Activated effector memory CD4-positive, alpha-beta T cell treated with Interleukin-2 at 50 U/mL for 16 hours (primary cell): ENCODE data around the gene ENPEP.
"Not testable (repeated sequence)": the region's sequence is repeated elsewhere in the genome, so short reads cannot be mapped to it uniquely, and the experiment has no call there.

ENCODE experiments used
- DNase-seq: peaks from one replicate; pipeline ENCODE4 v3.0.0-alpha.2; 2020

Gene ENPEP, protein sequence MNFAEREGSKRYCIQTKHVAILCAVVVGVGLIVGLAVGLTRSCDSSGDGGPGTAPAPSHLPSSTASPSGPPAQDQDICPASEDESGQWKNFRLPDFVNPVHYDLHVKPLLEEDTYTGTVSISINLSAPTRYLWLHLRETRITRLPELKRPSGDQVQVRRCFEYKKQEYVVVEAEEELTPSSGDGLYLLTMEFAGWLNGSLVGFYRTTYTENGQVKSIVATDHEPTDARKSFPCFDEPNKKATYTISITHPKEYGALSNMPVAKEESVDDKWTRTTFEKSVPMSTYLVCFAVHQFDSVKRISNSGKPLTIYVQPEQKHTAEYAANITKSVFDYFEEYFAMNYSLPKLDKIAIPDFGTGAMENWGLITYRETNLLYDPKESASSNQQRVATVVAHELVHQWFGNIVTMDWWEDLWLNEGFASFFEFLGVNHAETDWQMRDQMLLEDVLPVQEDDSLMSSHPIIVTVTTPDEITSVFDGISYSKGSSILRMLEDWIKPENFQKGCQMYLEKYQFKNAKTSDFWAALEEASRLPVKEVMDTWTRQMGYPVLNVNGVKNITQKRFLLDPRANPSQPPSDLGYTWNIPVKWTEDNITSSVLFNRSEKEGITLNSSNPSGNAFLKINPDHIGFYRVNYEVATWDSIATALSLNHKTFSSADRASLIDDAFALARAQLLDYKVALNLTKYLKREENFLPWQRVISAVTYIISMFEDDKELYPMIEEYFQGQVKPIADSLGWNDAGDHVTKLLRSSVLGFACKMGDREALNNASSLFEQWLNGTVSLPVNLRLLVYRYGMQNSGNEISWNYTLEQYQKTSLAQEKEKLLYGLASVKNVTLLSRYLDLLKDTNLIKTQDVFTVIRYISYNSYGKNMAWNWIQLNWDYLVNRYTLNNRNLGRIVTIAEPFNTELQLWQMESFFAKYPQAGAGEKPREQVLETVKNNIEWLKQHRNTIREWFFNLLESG

GRCh38 chr4:110475881-110476818, at the start of gene ENPEP:
Gene ENPEP, plus strand, starts transcription at chr4:110476155. Its CDS starts 260 bp downstream, at chr4:110476415.
- DNase-seq: no peak

DNA sequence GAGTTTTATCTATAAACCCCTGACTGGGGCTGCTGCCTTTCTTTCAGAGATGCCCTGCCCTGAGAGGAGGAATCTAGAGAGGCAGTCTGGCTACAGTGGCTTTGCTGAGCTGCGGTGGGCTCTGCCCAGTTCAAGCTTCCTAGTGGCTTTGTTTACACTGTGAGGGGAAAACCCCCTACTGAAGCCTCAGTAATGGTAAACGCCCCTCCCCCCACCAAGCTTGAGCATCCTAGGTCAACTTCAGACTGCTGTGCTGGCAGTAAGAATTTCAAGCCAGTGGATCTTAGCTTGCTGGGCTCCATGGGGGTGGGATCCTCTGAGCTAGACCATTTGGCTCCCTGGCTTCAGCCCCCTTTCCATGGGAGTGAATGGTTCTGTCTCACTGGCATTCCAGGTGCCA, 44.1 kb upstream of the ENPEP start:
- not testable (repeated sequence) for DNase-seq

- DNase-seq: not testable (repeated sequence)
Measured at GRCh38 chr4:110437292-110437691, 38.7 kb upstream of the ENPEP start.

- DNase-seq: not testable (repeated sequence)
Measured at GRCh38 chr4:110439209-110439608, 36.7 kb upstream of the ENPEP start.

GRCh38 chr4:110442309-110442708, 33.6 kb upstream of the ENPEP start:
- DNase-seq: no peak

GRCh38 chr4:110442788-110443187, 33.2 kb upstream of the ENPEP start:
- no peak for DNase-seq

DNA sequence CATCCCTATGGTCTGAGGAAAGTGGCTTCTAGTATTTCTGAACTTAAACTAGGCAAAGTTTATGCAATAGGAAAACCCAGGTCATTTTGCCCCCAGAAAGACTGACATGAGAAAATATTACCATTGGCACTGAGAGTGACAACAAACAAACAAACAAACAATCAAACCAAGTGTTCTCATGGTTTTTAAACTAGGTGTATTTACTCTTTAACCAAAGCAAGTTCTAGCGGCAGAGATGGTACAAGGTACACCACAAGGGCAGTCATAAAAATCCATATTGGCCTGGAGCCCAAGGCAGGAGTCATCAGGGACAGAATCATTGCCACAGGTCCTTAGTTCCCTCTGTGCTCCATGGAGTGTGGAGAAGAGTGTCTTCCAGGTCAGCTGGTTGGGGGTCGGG, 26.0 kb upstream of the ENPEP start:
- no peak for DNase-seq

GRCh38 chr4:110452546-110452945, 23.4 kb upstream of the ENPEP start:
- DNase-seq: no peak

DNA sequence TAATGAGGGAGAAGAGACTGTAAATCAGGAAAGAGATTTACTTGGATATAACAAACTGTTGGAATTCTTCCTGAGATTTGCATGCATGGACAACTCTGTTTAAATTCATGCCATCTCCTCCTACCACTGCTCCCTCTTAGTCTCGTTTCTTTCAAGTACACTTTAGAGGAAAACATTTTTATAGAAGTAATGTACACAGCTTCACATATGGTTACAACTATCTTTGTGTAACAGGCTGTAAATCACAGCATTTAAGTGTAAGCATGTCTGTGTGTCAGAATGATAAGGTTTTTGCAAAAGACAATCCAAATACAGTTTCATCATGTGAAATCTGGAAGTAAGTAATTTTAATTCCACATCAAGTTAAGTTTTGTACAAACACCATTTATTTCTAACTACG, 21.5 kb upstream of the ENPEP start:
- no peak for DNase-seq

GRCh38 chr4:110458494-110459266, 17.3 kb upstream of the ENPEP start:
- no peak for DNase-seq

- DNase-seq: no peak
Measured at GRCh38 chr4:110460074-110460746, 15.7 kb upstream of the ENPEP start.

- DNase-seq: no peak
Measured at GRCh38 chr4:110467400-110467799, 8.6 kb upstream of the ENPEP start.

GRCh38 chr4:110472583-110473329, 3.2 kb upstream of the ENPEP start:
- no peak for DNase-seq

- DNase-seq: no peak
Measured at GRCh38 chr4:110474481-110474880, 1.5 kb upstream of the ENPEP start.

GRCh38 chr4:110475080-110475479, 875 bp upstream of the ENPEP start:
- DNase-seq: not testable (repeated sequence)

DNA sequence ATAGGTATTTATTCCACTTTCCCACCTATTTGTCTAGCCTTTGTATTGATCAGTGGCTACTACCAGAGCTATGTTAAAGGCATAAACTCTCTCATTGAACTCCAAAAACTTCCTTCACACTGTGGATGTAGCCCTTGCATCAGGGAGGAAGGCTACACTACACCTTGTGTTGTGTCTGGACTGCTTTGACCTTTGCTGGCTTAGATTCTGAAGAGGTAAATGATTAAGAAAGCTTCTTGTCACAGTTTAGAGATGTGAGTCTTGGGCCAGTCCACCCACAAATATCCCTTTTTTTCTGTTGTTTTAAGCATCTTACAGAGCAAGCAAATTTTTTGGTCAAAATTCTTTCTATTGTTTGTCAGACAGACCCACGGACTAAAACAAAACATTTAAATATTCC, 1.9 kb downstream of the ENPEP start:
- DNase-seq: no peak

DNA sequence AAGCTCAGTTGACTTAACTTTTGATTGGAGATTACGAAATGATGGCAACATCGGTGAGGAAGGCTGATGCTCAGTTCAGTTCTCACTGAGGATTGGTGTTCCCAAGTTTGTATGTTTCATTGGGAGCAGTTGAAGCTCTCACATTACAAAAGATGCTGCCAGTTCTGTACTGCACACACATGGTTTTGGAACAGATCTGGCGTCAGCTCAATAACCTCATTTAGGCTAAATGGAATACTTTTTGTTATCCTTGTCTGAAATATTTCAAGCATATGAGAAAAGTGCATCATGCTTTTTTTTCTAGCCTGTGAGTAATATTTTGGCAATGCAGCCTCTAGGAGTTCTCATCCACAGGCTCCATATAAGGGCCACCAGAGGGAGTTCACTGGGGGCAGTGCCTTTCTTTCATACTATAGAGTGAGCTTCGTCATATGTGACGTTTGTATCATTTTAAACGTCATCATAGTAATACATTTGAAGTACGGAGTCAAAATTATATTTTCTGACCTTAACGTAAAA, 4.1 kb downstream of the ENPEP start:
- DNase-seq: no peak

DNA sequence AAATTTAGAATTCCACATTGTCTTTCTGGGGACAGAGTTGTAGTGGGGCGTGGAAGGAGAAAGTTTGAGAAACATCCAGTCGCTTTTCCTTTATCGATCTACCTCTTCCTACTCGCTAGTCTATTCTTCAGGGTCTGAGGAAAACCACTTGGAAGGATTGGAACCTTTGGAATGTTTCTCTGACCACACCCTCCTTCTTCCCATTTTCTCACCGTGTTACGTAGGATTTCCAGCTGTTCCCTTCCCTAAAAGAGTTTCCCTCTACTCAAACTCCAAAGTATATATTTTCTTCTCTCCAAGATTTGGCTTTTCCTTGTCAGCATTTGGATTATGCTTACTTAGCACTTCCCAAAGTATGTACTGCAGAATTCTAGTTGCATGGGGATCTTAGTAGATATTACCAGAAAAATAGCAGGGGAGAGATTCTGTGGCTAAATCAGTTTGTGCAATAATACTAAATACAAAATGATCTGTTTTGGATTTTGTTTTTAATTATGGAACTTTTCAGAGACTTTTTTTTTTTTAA, 4.9 kb downstream of the ENPEP start:
- no peak for DNase-seq

- no peak for DNase-seq
Measured at GRCh38 chr4:110483516-110483915, 7.6 kb downstream of the ENPEP start.

DNA sequence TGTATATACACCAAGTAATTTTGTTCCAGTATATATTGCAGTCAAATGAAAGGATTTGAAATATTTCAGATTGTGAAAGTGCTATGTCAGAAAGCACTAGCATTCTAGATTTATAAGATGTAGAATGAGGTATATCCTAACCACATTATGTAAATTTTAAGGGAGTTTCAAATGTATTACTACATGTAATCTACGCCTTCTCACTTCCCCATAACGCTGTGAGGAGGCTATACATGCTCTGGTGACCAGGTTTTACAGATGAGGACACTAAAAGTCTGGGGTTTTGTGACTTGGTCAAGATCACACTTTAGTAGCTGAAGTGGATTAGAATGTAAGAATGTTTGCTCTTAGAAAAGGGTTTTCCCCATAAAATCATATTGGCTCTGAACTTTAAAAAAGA, 8.1 kb downstream of the ENPEP start:
- DNase-seq: no peak
